T-helper 1 cell treated with Interleukin-12 subunit alpha and Interleukin-12 subunit beta and Interleukin-4 antibody, amounts not matched to agents 30 μg/mL and 1 μg/mL, for 36 hours (primary cell): ENCODE measurements around the gene IFFO2.

ENCODE experiments used
- H3K27ac Mint-ChIP-seq: one replicate; pipeline ENCODE4 v1.8.0; 2021; ENCODE audit warnings: mild to moderate bottlenecking, mixed read lengths
- H3K27me3 Mint-ChIP-seq: one replicate; pipeline ENCODE4 v1.8.0; 2021; ENCODE audit warnings: low read depth, mixed read lengths
- H3K36me3 Mint-ChIP-seq: one replicate; pipeline ENCODE4 v1.8.0; 2021; ENCODE audit warnings: low read depth, mixed read lengths
- H3K4me1 Mint-ChIP-seq: one replicate; pipeline ENCODE4 v1.8.0; 2021; ENCODE audit warnings: low read depth, mixed read lengths
- H3K4me3 Mint-ChIP-seq: one replicate; pipeline ENCODE4 v1.8.0; 2021; ENCODE audit warnings: mild to moderate bottlenecking, moderate library complexity, mixed read lengths
- H3K9me3 Mint-ChIP-seq: one replicate; pipeline ENCODE4 v1.8.0; 2021; ENCODE audit warnings: mixed read lengths

IFFO2 gene

GRCh38 chr1:18940303-18941020, 16.0 kb downstream of the IFFO2 start:
- no peak overlapping the region for H3K4me3 Mint-ChIP-seq
- H3K27me3 Mint-ChIP-seq = no peaks in the 10 kb centered on the region
- H3K4me1 Mint-ChIP-seq = peaks cover 21% of the 10 kb centered on the region
- peaks cover 5% of the 10 kb centered on the region for H3K36me3 Mint-ChIP-seq
- H3K27ac Mint-ChIP-seq = no peak overlapping the region
- H3K9me3 Mint-ChIP-seq = no peaks in the 10 kb centered on the region

DNA sequence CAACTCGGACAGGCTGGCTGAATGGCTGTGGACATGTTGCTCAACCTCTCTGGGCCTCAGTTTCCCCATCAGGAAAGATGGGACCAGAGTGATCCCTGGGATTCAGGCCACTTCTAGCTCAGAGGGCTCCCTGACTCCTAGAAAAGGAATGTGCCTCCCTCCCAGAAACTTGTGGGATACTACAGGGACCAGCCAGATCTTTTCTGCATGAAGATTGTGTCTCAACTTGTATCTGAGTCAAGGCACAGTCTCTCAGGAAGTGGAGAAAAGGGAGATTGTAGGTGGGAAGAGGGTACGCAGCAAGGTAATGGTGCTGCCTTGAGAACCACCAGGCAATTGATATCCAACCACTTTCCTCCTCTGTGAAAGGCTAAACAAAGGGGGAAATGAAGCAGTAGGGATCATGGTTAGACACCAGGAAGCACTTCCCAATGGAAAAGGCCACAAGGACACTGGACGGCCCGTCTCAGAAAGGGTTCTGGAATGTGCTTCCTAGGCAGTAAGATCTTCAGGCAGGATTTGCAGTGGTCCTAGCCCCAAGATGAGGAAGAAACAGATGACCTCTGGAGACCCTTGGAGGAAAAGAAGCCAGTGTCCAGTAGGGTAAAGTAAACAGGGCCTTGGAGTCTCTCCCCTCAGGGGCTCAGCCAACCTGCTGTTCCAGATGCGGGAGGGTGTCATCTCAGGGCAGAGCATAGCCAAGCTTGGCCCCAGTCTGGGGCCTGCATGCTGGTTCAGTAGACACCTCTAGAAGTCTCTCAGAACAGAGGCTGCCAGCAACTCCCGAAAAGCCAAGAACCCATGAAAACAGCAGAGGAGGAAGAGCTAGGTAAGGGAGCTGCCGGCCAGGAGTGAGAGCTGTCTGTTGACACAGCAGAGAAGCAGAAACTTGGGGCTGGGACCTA, 16.8 kb downstream of the IFFO2 start:
- Mint-ChIP-seq H3K36me3 (peaks cover 6% of the 10 kb centered on the region), H3K27me3 (no peaks in the 10 kb centered on the region), H3K4me3 (no peak overlapping the region), H3K4me1 (peaks cover 22% of the 10 kb centered on the region), H3K9me3 (no peaks in the 10 kb centered on the region), H3K27ac (no peak overlapping the region)

GRCh38 chr1:18938707-18939070, 17.8 kb downstream of the IFFO2 start:
- H3K9me3 Mint-ChIP-seq = no peaks in the 10 kb centered on the region

DNA sequence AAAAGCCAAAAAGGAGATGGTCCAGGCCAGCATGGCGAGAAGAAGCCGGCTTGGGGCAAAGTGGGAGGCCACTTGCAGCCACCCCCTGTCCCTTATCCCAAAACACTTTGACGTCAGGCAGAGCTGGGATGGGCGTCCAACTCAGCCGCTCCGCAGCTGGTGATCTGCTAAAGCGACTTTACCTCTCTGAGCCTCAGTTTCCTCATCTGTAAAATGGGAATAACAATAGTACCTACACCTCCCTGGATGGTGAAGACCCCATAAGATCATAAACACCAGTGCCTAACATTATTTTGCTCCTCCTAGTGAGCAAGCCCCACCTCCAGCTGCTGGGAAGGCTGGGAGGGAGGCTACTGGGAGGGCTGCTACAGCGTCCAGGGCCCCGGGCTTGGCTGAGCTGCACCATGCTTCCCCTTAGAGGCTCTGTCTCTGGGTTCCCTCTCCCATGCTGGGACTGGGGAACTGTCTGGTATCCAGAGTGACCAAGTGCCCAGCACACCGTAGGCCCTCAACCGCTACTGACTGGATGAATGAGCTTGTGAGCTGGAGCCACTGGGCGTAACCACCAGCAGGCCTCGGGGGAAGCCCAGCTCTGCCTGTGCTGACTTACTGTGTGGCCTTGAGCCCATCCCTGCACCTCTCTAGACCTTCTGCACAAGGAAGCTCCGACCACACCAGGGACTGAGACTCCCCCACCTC, 18.3 kb downstream of the IFFO2 start:
- peaks cover 5% of the 10 kb centered on the region for H3K36me3 Mint-ChIP-seq
- H3K9me3 Mint-ChIP-seq = no peaks in the 10 kb centered on the region
- no peak overlapping the region for H3K4me3 Mint-ChIP-seq
- H3K4me1 Mint-ChIP-seq = peaks cover 21% of the 10 kb centered on the region
- no peak overlapping the region for H3K27ac Mint-ChIP-seq
- H3K27me3 Mint-ChIP-seq = no peaks in the 10 kb centered on the region

More at GRCh38 chr1:18938707-18939070, 17.8 kb downstream of the IFFO2 start:
- no peaks in the 10 kb centered on the region for H3K27me3 Mint-ChIP-seq
- H3K4me1 Mint-ChIP-seq = peaks cover 21% of the 10 kb centered on the region
- peaks cover 8% of the 10 kb centered on the region for H3K36me3 Mint-ChIP-seq
- H3K4me3 Mint-ChIP-seq = no peak overlapping the region
- no peak overlapping the region for H3K27ac Mint-ChIP-seq

DNA sequence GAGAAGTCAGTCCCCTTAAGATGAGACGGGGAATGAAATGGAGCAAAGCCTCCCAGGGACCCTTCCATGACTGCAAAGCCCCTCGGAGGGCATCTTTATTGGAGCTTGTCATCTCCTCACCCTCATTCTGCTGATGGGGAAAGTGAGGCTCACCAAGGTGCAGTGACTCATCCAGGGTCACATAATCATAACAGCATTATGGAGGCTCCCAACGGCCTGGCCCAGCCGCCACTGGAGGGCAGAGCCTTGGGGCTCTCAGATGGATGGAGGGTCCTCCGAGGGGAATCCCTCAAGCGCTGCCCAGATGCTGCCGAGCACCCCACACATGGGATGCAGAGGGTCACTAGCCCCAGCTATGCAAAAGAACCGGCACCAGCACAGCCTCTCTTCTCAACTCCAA, 18.9 kb downstream of the IFFO2 start:
- Mint-ChIP-seq H3K9me3 (no peaks in the 10 kb centered on the region), H3K27ac (no peak overlapping the region), H3K36me3 (peaks cover 5% of the 10 kb centered on the region), H3K4me3 (no peak overlapping the region), H3K27me3 (no peaks in the 10 kb centered on the region), H3K4me1 (peaks cover 21% of the 10 kb centered on the region)

- Mint-ChIP-seq H3K4me3 (no peak overlapping the region), H3K27ac (no peak overlapping the region), H3K27me3 (no peaks in the 10 kb centered on the region), H3K4me1 (peaks cover 21% of the 10 kb centered on the region), H3K9me3 (no peaks in the 10 kb centered on the region), H3K36me3 (peaks cover 5% of the 10 kb centered on the region)
Observed at GRCh38 chr1:18936814-18937481, 19.5 kb downstream of the IFFO2 start.

DNA sequence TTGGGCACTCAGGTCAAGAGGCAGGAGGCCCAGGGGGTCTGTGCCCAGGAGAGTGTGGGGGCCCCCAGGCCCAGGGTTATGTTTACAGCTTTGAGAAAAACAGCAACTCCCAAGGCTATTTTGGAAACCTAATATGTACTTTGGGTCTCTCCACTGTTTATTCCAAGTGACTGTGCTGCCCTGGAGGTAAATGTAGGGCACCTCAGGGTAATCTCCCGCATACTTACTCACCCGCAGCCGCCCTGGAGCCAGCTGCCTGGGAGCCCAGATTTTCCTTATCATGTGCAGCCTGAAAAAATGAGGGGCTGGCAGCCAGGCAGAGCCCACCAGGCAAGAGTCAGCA, 20.0 kb downstream of the IFFO2 start:
- Mint-ChIP-seq H3K27me3 (no peaks in the 10 kb centered on the region), H3K27ac (no peak overlapping the region), H3K9me3 (no peaks in the 10 kb centered on the region), H3K36me3 (peaks cover 8% of the 10 kb centered on the region), H3K4me1 (peaks cover 25% of the 10 kb centered on the region), H3K4me3 (no peak overlapping the region)

- H3K9me3 Mint-ChIP-seq = no peaks in the 10 kb centered on the region
- H3K4me1 Mint-ChIP-seq = peaks cover 28% of the 10 kb centered on the region
- H3K36me3 Mint-ChIP-seq = peaks cover 11% of the 10 kb centered on the region
- H3K27me3 Mint-ChIP-seq = no peaks in the 10 kb centered on the region
- peak overlapping the region; percentile 31 for H3K4me3 Mint-ChIP-seq
- peak overlapping the region; percentile 72 for H3K27ac Mint-ChIP-seq
Observed at GRCh38 chr1:18934205-18935000, 22.1 kb downstream of the IFFO2 start.

- no peak overlapping the region for H3K4me3 Mint-ChIP-seq
- H3K27ac Mint-ChIP-seq = no peak overlapping the region
- no peaks in the 10 kb centered on the region for H3K27me3 Mint-ChIP-seq
- H3K4me1 Mint-ChIP-seq = peaks cover 38% of the 10 kb centered on the region
- no peaks in the 10 kb centered on the region for H3K9me3 Mint-ChIP-seq
- peaks cover 11% of the 10 kb centered on the region for H3K36me3 Mint-ChIP-seq
Observed at GRCh38 chr1:18932879-18933278, 23.6 kb downstream of the IFFO2 start.

GRCh38 chr1:18932387-18932786, 24.1 kb downstream of the IFFO2 start:
- H3K36me3 Mint-ChIP-seq = peaks cover 11% of the 10 kb centered on the region
- no peaks in the 10 kb centered on the region for H3K27me3 Mint-ChIP-seq
- H3K27ac Mint-ChIP-seq = no peak overlapping the region
- H3K4me3 Mint-ChIP-seq = no peak overlapping the region
- peaks cover 42% of the 10 kb centered on the region for H3K4me1 Mint-ChIP-seq
- no peaks in the 10 kb centered on the region for H3K9me3 Mint-ChIP-seq

- H3K9me3 Mint-ChIP-seq = no peaks in the 10 kb centered on the region
- H3K4me3 Mint-ChIP-seq = no peak overlapping the region
- peaks cover 44% of the 10 kb centered on the region for H3K4me1 Mint-ChIP-seq
- no peak overlapping the region for H3K27ac Mint-ChIP-seq
- peaks cover 11% of the 10 kb centered on the region for H3K36me3 Mint-ChIP-seq
- no peaks in the 10 kb centered on the region for H3K27me3 Mint-ChIP-seq
Observed at GRCh38 chr1:18931730-18932129, 24.7 kb downstream of the IFFO2 start.

- Mint-ChIP-seq H3K9me3 (peaks cover 3% of the 10 kb centered on the region), H3K27ac (peak overlapping the region; percentile 49), H3K4me3 (no peak overlapping the region), H3K27me3 (no peaks in the 10 kb centered on the region), H3K36me3 (peaks cover 11% of the 10 kb centered on the region), H3K4me1 (peaks cover 44% of the 10 kb centered on the region)
Observed at GRCh38 chr1:18929686-18930085, 26.8 kb downstream of the IFFO2 start.

GRCh38 chr1:18928985-18929384, 27.5 kb downstream of the IFFO2 start:
- Mint-ChIP-seq H3K36me3 (peaks cover 7% of the 10 kb centered on the region), H3K4me3 (no peak overlapping the region), H3K27me3 (no peaks in the 10 kb centered on the region), H3K4me1 (peaks cover 45% of the 10 kb centered on the region), H3K9me3 (peaks cover 3% of the 10 kb centered on the region), H3K27ac (no peak overlapping the region)

DNA sequence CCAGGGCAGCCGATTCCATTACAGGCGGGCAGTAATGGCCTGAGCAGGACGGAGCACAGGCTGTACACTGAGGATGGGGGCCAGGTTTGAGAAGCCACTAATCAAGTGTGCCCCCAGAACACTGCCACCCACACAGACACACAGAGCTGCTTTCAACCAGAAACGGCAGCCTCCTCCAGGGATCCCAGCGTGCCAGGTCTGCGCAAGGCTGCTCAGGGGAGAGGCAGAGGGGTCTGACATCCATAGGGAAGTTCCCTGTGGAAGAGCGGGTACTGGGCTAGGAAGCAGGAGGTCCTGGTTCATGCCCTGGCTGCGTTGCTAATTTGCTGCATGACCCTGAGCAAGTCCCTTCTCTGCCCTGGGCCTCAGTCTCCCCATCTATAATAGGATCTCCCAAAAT, 28.1 kb downstream of the IFFO2 start:
- Mint-ChIP-seq H3K36me3 (peaks cover 7% of the 10 kb centered on the region), H3K27ac (peak overlapping the region; percentile 99), H3K9me3 (peaks cover 3% of the 10 kb centered on the region), H3K4me1 (peaks cover 49% of the 10 kb centered on the region), H3K4me3 (peak overlapping the region; percentile 65), H3K27me3 (no peaks in the 10 kb centered on the region)
